NCI-H748 (cell line): Measurements from ENCODE around the gene PLA2G12A.

ENCODE experiments used
- DNase-seq: peaks from one replicate; lab custom pipeline; 2025; ENCODE audit not compliant: unreplicated experiment; lab: John Stamatoyannopoulos, UW

Gene PLA2G12A

GRCh38 chr4:109729718-109730618, at the start of gene PLA2G12A:
Gene PLA2G12A, minus strand, starts transcription at chr4:109730070. Its CDS starts 261 bp downstream, at chr4:109729809.
- DNase-seq, result peak; percentile 91

GRCh38 chr4:109764789-109765402, 35.0 kb upstream of the PLA2G12A start:
- DNase-seq, result no peak

GRCh38 chr4:109764376-109764775, 34.5 kb upstream of the PLA2G12A start:
- DNase-seq, result peak; percentile 9

GRCh38 chr4:109760682-109761081, 30.8 kb upstream of the PLA2G12A start:
- DNase-seq, result no peak

GRCh38 chr4:109755656-109756055, 25.8 kb upstream of the PLA2G12A start:
- DNase-seq, result no peak

GRCh38 chr4:109754093-109754857, 24.4 kb upstream of the PLA2G12A start:
- no peak for DNase-seq

- DNase-seq, result no peak
These were observed 22.7 kb upstream of the PLA2G12A start for GRCh38 chr4:109752525-109752924.

- no peak for DNase-seq
These were observed 22.0 kb upstream of the PLA2G12A start for GRCh38 chr4:109751852-109752251.

GRCh38 chr4:109750652-109751244, 20.9 kb upstream of the PLA2G12A start:
- no peak for DNase-seq

GRCh38 chr4:109749388-109750082, 19.7 kb upstream of the PLA2G12A start:
- no peak for DNase-seq

- no peak for DNase-seq
These were observed 18.2 kb upstream of the PLA2G12A start for GRCh38 chr4:109748114-109748513.

GRCh38 chr4:109746728-109747127, 16.9 kb upstream of the PLA2G12A start:
- no peak for DNase-seq

GRCh38 chr4:109745830-109746229, 16.0 kb upstream of the PLA2G12A start:
- no peak for DNase-seq

- no peak for DNase-seq
These were observed 9.7 kb upstream of the PLA2G12A start for GRCh38 chr4:109739547-109739946.

- no peak for DNase-seq
These were observed 8.4 kb upstream of the PLA2G12A start for GRCh38 chr4:109738104-109738872.

GRCh38 chr4:109735566-109736365, 5.9 kb upstream of the PLA2G12A start:
- peak; percentile 55 for DNase-seq

- DNase-seq, result no peak
These were observed 3.9 kb upstream of the PLA2G12A start for GRCh38 chr4:109733728-109734127.

- DNase-seq, result peak; percentile 23
These were observed 1.0 kb upstream of the PLA2G12A start for GRCh38 chr4:109730619-109731545.
